Liver (tissue), 3 donors: ENCODE measurements around the gene NPPA.

Experiments used
- CTCF ChIP-seq: fragments of 150-350 bp; IDR thresholded peaks from 2 replicates; pipeline ENCODE4 v1.5.1; 2017; ENCODE audit warnings: improper control_type of control experiment, low read depth, low read length; ENCODE audit not compliant: missing input control
- GABPA ChIP-seq, 2 donors: IDR thresholded peaks in 1 of 2; conservative IDR thresholded peaks in 1 of 2; 2 replicates each; pipeline ENCODE4 v1.6.1; 2016; ENCODE audit warnings: antibody characterized with exemption in 2 of 2, mild to moderate bottlenecking in 1 of 2, moderate library complexity in 1 of 2
- JUND ChIP-seq, 2 donors: IDR thresholded peaks; 2 replicates each; pipeline ENCODE4 v1.6.1; 2016; ENCODE audit warnings: antibody characterized with exemption in 2 of 2
- MAX ChIP-seq: IDR thresholded peaks from 2 replicates; pipeline ENCODE4 v1.6.1; 2016; ENCODE audit warnings: antibody characterized with exemption
- RXRA ChIP-seq, 2 donors: IDR thresholded peaks; 2 replicates each; pipeline ENCODE4 v1.6.1; 2017 to 2018; ENCODE audit warnings: antibody characterized with exemption in 2 of 2, mild to moderate bottlenecking in 1 of 2
- SP1 ChIP-seq: IDR thresholded peaks from 2 replicates; pipeline ENCODE4 v1.6.1; 2018; ENCODE audit warnings: antibody characterized with exemption, mild to moderate bottlenecking
- TAF1 ChIP-seq: conservative IDR thresholded peaks from 2 replicates; pipeline ENCODE4 v1.6.1; 2016; ENCODE audit warnings: antibody characterized with exemption, mild to moderate bottlenecking
- donor health status: healthy.
- donor health status: healthy.

GRCh38 chr1:11800391-11800755, 47.2 kb downstream of the NPPA start:
- TF ChIP-seq CTCF (no peak), RXRA (IDR thresholded peaks at IDR 0.05) (no peak), SP1 (no peak), GABPA (IDR thresholded peaks at IDR 0.05 in 1 of 2, conservative IDR thresholded peaks at IDR 0.05 in 1 of 2) (no peak), TAF1 (no peak), MAX (no peak), JUND (IDR thresholded peaks at IDR 0.05) (no peak)
